GM12865 (cell line): ENCODE results near the gene RCAN2.
A peak's percentile ranks its signal among the peaks of the same experiment; 100 is the strongest.

ENCODE experiments used
- DNase-seq: peaks from one replicate; pipeline ENCODE4 v3.0.0; 2010; ENCODE audit warnings: low read depth
- H3K4me3 ChIP-seq: 2 replicates; pipeline ENCODE4 v1.5.1; 2011; ENCODE audit warnings: mild to moderate bottlenecking, low read depth, low read length, control low read depth
- TF ChIP-seq, protein P1 (sequence below): IDR thresholded peaks from 2 replicates; pipeline ENCODE4 v1.5.1; 2011; ENCODE audit warnings: low read length, control low read depth, low read depth, inconsistent platforms; ENCODE audit not compliant: insufficient read depth; ENCODE audit errors: missing control alignments

RCAN2 gene

DNA sequence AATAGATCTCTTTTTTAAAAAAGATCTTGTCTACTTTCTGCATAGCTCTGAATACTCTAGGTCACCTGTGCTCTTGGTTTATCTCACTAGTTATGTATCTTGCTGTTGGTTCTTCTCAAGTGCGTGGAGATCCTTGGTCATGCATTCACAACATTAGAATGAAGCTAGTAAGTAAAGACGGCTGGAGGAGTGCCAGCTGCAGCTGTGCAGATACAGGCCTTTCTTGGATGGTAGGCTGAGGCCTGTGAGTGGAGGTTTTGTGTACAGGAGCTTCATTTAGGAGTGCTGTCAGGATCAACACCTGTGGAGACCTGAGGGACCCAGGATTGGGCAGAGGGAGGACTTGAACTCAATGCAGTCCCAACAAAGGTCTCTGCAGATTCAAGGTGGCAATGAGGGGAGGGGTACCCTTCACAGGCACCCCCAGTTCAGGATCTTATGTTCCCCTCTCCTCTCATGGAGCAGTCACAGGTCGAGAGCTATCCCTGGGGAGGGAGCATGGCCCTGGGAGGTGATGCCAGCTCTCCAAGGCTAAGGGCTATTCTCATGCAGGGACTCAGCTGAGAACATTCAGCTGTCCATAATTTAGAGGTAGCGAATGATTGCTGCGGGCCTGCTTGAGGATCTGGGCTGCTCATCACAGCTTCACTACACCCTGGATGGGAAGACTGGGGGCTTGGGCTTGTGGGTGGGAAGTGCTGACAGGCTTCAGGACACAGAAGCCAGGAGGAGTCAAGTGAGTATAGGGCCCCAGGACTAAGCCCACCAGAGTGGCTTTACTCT is 221.6 kb downstream of the RCAN2 start:
- TF ChIP-seq, protein P1, sequence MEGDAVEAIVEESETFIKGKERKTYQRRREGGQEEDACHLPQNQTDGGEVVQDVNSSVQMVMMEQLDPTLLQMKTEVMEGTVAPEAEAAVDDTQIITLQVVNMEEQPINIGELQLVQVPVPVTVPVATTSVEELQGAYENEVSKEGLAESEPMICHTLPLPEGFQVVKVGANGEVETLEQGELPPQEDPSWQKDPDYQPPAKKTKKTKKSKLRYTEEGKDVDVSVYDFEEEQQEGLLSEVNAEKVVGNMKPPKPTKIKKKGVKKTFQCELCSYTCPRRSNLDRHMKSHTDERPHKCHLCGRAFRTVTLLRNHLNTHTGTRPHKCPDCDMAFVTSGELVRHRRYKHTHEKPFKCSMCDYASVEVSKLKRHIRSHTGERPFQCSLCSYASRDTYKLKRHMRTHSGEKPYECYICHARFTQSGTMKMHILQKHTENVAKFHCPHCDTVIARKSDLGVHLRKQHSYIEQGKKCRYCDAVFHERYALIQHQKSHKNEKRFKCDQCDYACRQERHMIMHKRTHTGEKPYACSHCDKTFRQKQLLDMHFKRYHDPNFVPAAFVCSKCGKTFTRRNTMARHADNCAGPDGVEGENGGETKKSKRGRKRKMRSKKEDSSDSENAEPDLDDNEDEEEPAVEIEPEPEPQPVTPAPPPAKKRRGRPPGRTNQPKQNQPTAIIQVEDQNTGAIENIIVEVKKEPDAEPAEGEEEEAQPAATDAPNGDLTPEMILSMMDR: no peak
- H3K4me3 ChIP-seq: no peak overlapping the region
- DNase-seq: no peak

DNA sequence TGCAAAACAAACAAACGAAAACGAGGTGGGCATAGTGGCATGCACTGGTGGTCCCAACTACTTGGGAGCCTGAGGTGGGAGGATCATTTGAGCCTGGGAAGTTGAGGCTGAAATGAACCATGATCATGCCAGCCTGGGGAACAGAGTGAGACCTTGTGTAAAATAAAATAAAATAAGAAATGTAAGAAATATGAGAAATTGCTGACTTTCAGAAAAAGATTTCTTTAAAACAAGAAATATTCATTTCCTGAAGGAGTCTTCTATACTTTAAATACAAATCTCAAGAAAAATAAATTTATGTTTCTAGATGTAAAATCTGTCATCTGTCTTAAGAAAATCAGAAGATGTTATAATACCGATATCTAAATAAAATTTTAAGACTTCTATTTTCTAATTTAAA is 223.7 kb downstream of the RCAN2 start:
- H3K4me3 ChIP-seq: no peak overlapping the region
- TF ChIP-seq, protein P1: no peak
- no peak for DNase-seq

DNA sequence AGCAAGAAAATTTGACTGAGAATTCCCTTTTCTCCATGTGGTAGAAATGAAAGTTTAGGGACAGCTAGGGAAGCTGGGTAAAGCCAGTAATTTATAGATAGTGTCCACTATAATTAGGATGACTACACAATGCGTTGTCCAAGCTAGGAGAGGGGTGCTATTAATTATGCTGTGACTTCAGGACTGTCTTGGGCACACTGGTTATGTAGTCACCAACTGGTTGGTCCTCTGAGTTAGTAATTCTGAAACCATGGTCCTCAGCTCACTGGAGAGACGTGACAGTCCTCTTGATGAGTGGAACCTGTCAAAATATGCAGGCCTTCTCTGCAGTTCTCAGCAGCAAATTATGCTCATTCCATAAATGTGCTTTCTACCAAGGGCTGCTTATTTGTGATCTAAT is 225.9 kb downstream of the RCAN2 start:
- DNase-seq: peak; percentile 8
- TF ChIP-seq, protein P1: no peak
- no peak overlapping the region for H3K4me3 ChIP-seq

DNA sequence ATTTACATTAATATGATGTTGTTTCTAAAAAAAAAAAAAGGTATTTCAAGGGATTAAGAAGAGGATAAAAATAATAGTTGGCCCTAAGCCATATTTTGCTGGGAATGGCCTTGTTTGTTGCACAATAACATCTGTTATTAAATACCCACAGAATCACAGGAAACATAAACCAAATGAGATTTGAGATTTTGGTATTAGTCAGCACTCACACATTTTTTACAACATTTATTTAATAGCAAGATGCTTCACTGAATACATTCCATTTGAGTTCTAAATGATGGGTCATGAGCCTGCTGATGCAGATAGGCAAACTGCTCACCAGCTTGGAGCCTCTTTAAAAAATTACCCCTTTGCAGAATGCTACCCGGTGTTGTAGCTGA is 227.6 kb downstream of the RCAN2 start:
- DNase-seq: no peak
- TF ChIP-seq, protein P1: no peak
- H3K4me3 ChIP-seq: no peak overlapping the region

DNA sequence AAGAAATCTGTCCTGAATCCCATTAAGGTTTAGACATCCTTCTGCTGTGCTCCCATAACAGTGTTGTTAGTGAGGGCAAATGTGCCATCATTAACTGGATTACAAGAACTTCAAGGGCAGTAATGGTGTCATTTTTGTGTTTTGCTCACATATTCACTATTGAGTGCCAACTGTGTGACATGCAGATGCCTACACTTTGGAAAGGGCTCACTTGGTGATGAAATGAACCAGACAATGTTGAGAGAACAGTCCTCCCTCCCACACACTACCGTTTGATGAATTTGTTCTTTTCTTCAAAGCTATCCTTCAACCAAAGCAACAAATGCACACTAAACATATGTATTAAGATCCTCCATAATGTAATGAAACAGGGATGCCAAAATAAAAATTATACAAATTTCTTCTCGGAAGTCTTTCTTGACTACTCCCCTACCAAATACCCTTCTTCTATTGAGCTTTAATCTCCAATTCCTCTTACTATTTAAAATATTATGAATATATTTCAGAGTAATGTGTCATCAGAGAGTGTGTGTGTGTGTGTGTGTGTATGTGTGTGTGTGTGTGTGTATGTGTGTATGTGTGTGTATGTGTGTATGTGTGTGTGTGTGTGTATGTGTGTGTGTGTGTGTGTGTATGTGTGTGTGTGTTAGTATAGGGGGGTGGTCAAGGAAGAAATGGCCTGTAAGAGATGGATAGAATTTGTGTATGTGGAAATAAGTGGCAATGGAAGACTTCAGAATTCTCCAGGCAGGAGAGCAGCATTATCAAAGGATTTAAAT is 228.1 kb downstream of the RCAN2 start:
- H3K4me3 ChIP-seq: no peak overlapping the region
- no peak for DNase-seq
- TF ChIP-seq, protein P1: no peak

DNA sequence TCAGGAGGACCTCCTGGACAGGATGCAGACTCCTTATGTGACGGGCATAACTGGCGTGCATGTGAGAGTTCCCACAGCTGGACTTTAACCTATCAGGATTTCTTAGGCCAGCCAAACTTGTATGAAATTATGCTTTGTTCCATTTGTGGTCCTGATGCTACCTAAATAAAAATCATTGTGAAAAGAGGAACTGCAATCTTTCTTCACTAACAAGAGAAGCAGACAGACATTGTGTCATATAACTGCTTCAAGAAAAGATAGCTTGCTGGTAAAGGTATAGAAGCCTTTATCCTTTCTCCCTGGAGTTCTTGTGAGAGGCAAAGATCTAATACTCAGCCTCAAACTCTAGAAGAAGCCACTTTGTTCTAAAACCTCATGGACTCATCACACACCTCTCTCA is 233.0 kb downstream of the RCAN2 start:
- H3K4me3 ChIP-seq: no peak overlapping the region
- TF ChIP-seq, protein P1: no peak
- DNase-seq: no peak
